Tibial nerve (tissue), 4 donors: ENCODE measurements around the gene LRRC4C. TPM values are rescaled to one million over a fixed set of nuclear protein-coding genes. Genes with fewer than 3 reads are reported as not detected.

Experiments
- DNase-seq, 2 donors: peaks; one replicate each; pipeline ENCODE4 v3.0.0-alpha.2; 2019; ENCODE audit warnings: low spot score in 2 of 2
- H3K27ac ChIP-seq, 4 donors: fragments of 200-600 bp; sonication (generic) in 3 of 4; one replicate each; pipeline ENCODE4 v1.5.1; 2017 to 2019; ENCODE audit warnings: mild to moderate bottlenecking in 1 of 4
- H3K27me3 ChIP-seq, 2 donors: fragments of 200-600 bp; sonication (generic) in 1 of 2; one replicate each; pipeline versions ENCODE4 v1.5.1 to v1.6.0; 2017 to 2019
- H3K36me3 ChIP-seq, 3 donors: fragments of 200-600 bp; sonication (generic); one replicate each; pipeline ENCODE4 v1.5.1; 2018 to 2019
- H3K4me1 ChIP-seq, 4 donors: fragments of 200-600 bp; sonication (generic) in 3 of 4; one replicate each; pipeline ENCODE4 v1.5.1; 2017 to 2019
- H3K4me3 ChIP-seq, 4 donors: fragments of 200-600 bp; sonication (generic) in 3 of 4; one replicate each; pipeline ENCODE4 v1.5.1; 2017 to 2019; ENCODE audit warnings: mild to moderate bottlenecking in 1 of 4, moderate library complexity in 1 of 4
- H3K9me3 ChIP-seq, 4 donors: fragments of 200-600 bp; sonication (generic) in 3 of 4; one replicate each; pipeline ENCODE4 v1.5.1; 2017 to 2019
- CTCF ChIP-seq, 5 experiments: fragments of 200-600 bp in 3 of 5; fragments of 450-650 bp in 2 of 5; sonication (generic) in 3 of 5; IDR thresholded peaks; one replicate each; pipeline ENCODE4 v1.5.1; 2016 to 2019; ENCODE audit warnings: antibody characterized with exemption in 5 of 5, mild to moderate bottlenecking in 3 of 5, moderate library complexity in 2 of 5
- EP300 ChIP-seq, 2 donors: sonication (generic); formaldehyde crosslinking; IDR thresholded peaks; one replicate each; pipeline ENCODE4 v1.6.1; 2017; ENCODE audit warnings: antibody characterized with exemption in 2 of 2, mild to moderate bottlenecking in 1 of 2
- POLR2A ChIP-seq, 2 donors: fragments of 450-650 bp; IDR thresholded peaks; one replicate each; pipeline ENCODE4 v1.6.1; 2017; ENCODE audit warnings: antibody characterized with exemption in 2 of 2, mild to moderate bottlenecking in 2 of 2, moderate library complexity in 2 of 2
- WGBS, 2 donors: methylation state at CpG; one replicate each; pipeline ENCODE4 v1.1.5; 2018; 5-methylcytosine and 5-hydroxymethylcytosine counted together
- total RNA-seq, 4 donors: library from RNA; depleted of rRNA; stranded (reverse); fragments of >200 nt; gene quantifications; one replicate each; pipeline ENCODE4 v1.1.0, GENCODE V29; 2016

The LRRC4C gene
- total RNA-seq, 4 donors from 2014 or later = 7.1 to 15.7 (median 8.4) TPM

DNA sequence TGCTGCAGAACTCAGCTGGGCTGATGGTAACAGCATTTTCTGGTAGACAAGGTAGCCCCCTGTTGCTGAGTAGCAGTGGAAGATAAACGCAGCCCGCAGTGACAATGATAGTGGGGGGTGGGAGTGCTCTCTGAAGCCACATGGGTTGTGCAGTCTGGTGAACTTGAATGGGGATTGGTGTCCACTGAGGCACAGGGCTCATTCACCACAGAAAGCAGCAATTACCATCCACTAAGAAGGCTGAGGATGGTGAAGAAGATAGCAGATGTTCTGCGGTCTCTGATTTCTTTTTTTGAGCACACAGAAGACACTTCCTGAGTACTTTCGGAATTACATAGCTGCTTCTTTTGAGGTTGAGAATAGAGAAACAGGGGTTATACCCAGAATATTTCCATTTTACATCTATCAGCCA is 150.3 kb downstream of the LRRC4C start:
- H3K9me3 ChIP-seq = no peaks in the 10 kb centered on the region
- H3K36me3 ChIP-seq = no peaks in the 10 kb centered on the region
- no peak for DNase-seq
- no peak overlapping the region for H3K4me3 ChIP-seq
- no peak overlapping the region for H3K27ac ChIP-seq
- no peak for TF ChIP-seq POLR2A (IDR thresholded peaks at IDR 0.05)
- no peaks in the 10 kb centered on the region for H3K27me3 ChIP-seq
- no peaks in the 10 kb centered on the region for H3K4me1 ChIP-seq
- 87 to 96% methylated on average over 4 of the region's 4 CpGs for WGBS, 2 donors

- TF ChIP-seq CTCF (IDR thresholded peaks at IDR 0.05) (no peak), POLR2A (IDR thresholded peaks at IDR 0.05) (no peak), EP300 (IDR thresholded peaks at IDR 0.05) (no peak)
- Histone ChIP-seq H3K36me3 (no peaks in the 10 kb centered on the region), H3K4me3 (no peak overlapping the region), H3K27me3 (no peaks in the 10 kb centered on the region), H3K4me1 (no peaks in the 10 kb centered on the region), H3K27ac (no peak overlapping the region), H3K9me3 (no peaks in the 10 kb centered on the region)
- 85 to 91% methylated on average over 5 of the region's 5 CpGs for WGBS, 2 donors
- no peak for DNase-seq
These were observed 151.2 kb downstream of the LRRC4C start for GRCh38 chr11:41308286-41308685.

GRCh38 chr11:41307296-41308080 is 152.0 kb downstream of the LRRC4C start:
- TF ChIP-seq CTCF (IDR thresholded peaks at IDR 0.05) = no peak
- TF ChIP-seq EP300 (IDR thresholded peaks at IDR 0.05) = no peak
- TF ChIP-seq POLR2A (IDR thresholded peaks at IDR 0.05) = no peak
- Histone ChIP-seq H3K27ac (no peak overlapping the region), H3K36me3 (no peaks in the 10 kb centered on the region), H3K4me1 (no peaks in the 10 kb centered on the region), H3K4me3 (no peak overlapping the region), H3K9me3 (no peaks in the 10 kb centered on the region), H3K27me3 (no peaks in the 10 kb centered on the region)
- no peak for DNase-seq
- WGBS, 2 donors = 61 to 64% methylated on average over 5 of the region's 5 CpGs

DNA sequence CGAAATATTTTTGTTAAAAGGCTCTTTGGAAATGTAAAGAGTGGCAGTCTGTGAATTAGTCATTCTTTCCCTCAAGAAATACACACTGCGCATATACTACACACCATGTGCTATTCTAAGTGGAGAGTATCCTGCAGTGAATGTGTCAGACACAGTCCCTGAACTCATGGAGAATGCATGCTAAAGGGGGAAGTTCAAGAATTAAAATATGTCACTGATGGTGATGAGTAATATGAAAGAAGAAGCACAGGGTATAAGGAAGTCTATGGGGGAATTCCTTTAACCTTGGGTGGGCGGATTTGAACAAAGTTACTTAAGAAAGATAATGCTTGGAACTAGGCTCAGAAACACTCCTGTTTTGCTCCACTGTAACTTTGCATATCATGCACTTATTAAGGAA is 153.0 kb downstream of the LRRC4C start:
- no peak for DNase-seq
- Histone ChIP-seq H3K36me3 (no peaks in the 10 kb centered on the region), H3K4me3 (no peak overlapping the region), H3K9me3 (no peaks in the 10 kb centered on the region), H3K27me3 (no peaks in the 10 kb centered on the region), H3K27ac (no peak overlapping the region), H3K4me1 (no peaks in the 10 kb centered on the region)
- TF ChIP-seq EP300 (IDR thresholded peaks at IDR 0.05) = no peak
- no peak for TF ChIP-seq CTCF (IDR thresholded peaks at IDR 0.05)
- no peak for TF ChIP-seq POLR2A (IDR thresholded peaks at IDR 0.05)
- WGBS, 2 donors = 76 to 80% methylated on average over 3 of the region's 3 CpGs

GRCh38 chr11:41301023-41301422 is 158.4 kb downstream of the LRRC4C start:
- no peak for DNase-seq
- Histone ChIP-seq H3K36me3 (no peaks in the 10 kb centered on the region), H3K4me1 (no peaks in the 10 kb centered on the region), H3K4me3 (no peak overlapping the region), H3K27me3 (no peaks in the 10 kb centered on the region), H3K9me3 (no peaks in the 10 kb centered on the region), H3K27ac (no peak overlapping the region)
- TF ChIP-seq EP300 (IDR thresholded peaks at IDR 0.05) = no peak
- TF ChIP-seq POLR2A (IDR thresholded peaks at IDR 0.05) = no peak
- no peak for TF ChIP-seq CTCF (IDR thresholded peaks at IDR 0.05)
- 54 to 63% methylated on average over 4 of the region's 4 CpGs for WGBS, 2 donors
